CD14-positive monocyte (primary cell): ENCODE measurements around the gene CDH12. TPM values are rescaled to one million over a fixed set of nuclear protein-coding genes. Genes with fewer than 3 reads are reported as not detected.

Source experiments
- DNase-seq, 3 donors: peaks; one replicate each; pipeline ENCODE4 v3.0.0-alpha.2; 2011 to 2022
- H2AFZ ChIP-seq: 2 replicates; pipeline ENCODE4 v1.6.0; 2012; ENCODE audit warnings: mild to moderate bottlenecking, low read depth, low read length, inconsistent platforms; ENCODE audit not compliant: insufficient read depth, poor library complexity, severe bottlenecking
- H3K27ac ChIP-seq, 2 donors: 1 replicate in 1 of 2; 2 replicates in 1 of 2; pipeline ENCODE4 v1.5.1; 2012 to 2013; ENCODE audit warnings: low read length in 2 of 2, control low read depth in 1 of 2, inconsistent platforms in 1 of 2, low read depth in 1 of 2, mild to moderate bottlenecking in 1 of 2
- H3K27me3 ChIP-seq, 2 donors: one replicate each; pipeline versions ENCODE4 v1.6.0 to v1.6.1; 2011 to 2013; ENCODE audit warnings: low read length in 2 of 2; ENCODE audit not compliant: control insufficient read depth in 2 of 2, insufficient read depth in 2 of 2
- H3K36me3 ChIP-seq, 2 donors: replicated peaks in 1 of 2; 1 replicate in 1 of 2; 2 replicates in 1 of 2; pipeline versions ENCODE4 v1.5.1 to v1.6.1; 2012 to 2013; ENCODE audit warnings: low read length in 2 of 2, control low read depth in 1 of 2, inconsistent platforms in 1 of 2, mild to moderate bottlenecking in 1 of 2; ENCODE audit not compliant: insufficient read depth in 2 of 2, control insufficient read depth in 1 of 2
- H3K4me1 ChIP-seq, 2 donors: 1 replicate in 1 of 2; 2 replicates in 1 of 2; pipeline versions ENCODE4 v1.5.1 to v1.6.1; 2012 to 2013; ENCODE audit warnings: low read length in 2 of 2, control low read depth in 1 of 2, inconsistent platforms in 1 of 2, mild to moderate bottlenecking in 1 of 2, moderate library complexity in 1 of 2; ENCODE audit not compliant: insufficient read depth in 2 of 2, control insufficient read depth in 1 of 2
- H3K4me2 ChIP-seq: replicated peaks from 2 replicates; pipeline ENCODE3; 2012; ENCODE audit warnings: low read length, moderate library complexity, mild to moderate bottlenecking; ENCODE audit not compliant: poor library complexity, severe bottlenecking; ENCODE audit errors: extremely low read depth
- H3K4me3 ChIP-seq, 3 experiments: fragments of 200-600 bp in 1 of 3; sonication (generic) in 1 of 3; replicated peaks in 1 of 3; 1 replicate in 2 of 3; 2 replicates in 1 of 3; pipeline ENCODE4 v1.5.1; 2011 to 2013; ENCODE audit warnings: low read length in 3 of 3, mild to moderate bottlenecking in 3 of 3, control low read depth in 2 of 3, low read depth in 2 of 3, inconsistent platforms in 1 of 3, moderate library complexity in 1 of 3
- H3K79me2 ChIP-seq: 2 replicates; pipeline ENCODE4 v1.6.0; 2012; ENCODE audit warnings: mild to moderate bottlenecking, control low read depth, inconsistent platforms, low read length, moderate library complexity; ENCODE audit not compliant: insufficient read depth
- H3K9ac ChIP-seq: 2 replicates; pipeline ENCODE4 v1.6.0; 2017; ENCODE audit warnings: low read length, mild to moderate bottlenecking; ENCODE audit not compliant: insufficient read depth, poor library complexity, severe bottlenecking
- H3K9me3 ChIP-seq, 2 donors: replicated peaks in 1 of 2; 1 replicate in 1 of 2; 2 replicates in 1 of 2; pipeline versions ENCODE4 v1.5.1 to v1.6.1; 2012 to 2013; ENCODE audit warnings: low read length in 2 of 2, control low read depth in 1 of 2; ENCODE audit not compliant: control insufficient read depth in 1 of 2, insufficient read depth in 1 of 2
- H4K20me1 ChIP-seq: 2 replicates; pipeline ENCODE4 v1.6.0; 2012; ENCODE audit warnings: mild to moderate bottlenecking, low read length, control low read depth, moderate library complexity; ENCODE audit not compliant: insufficient read depth
- H3K27ac Mint-ChIP-seq, 7 donors: one replicate each; pipeline ENCODE4 v1.8.0; 2020; ENCODE audit warnings: mild to moderate bottlenecking in 7 of 7, mixed read lengths in 7 of 7, moderate library complexity in 6 of 7, inconsistent platforms in 2 of 7
- H3K27me3 Mint-ChIP-seq, 3 donors: one replicate each; pipeline ENCODE4 v1.8.0; 2021 to 2022; ENCODE audit warnings: low read depth in 3 of 3, mild to moderate bottlenecking in 3 of 3, mixed read lengths in 3 of 3, moderate library complexity in 3 of 3, inconsistent platforms in 1 of 3
- H3K36me3 Mint-ChIP-seq, 2 donors: one replicate each; pipeline ENCODE4 v1.8.0; 2020; ENCODE audit warnings: mixed read lengths in 2 of 2, inconsistent platforms in 1 of 2, mild to moderate bottlenecking in 1 of 2
- H3K4me1 Mint-ChIP-seq: one replicate; pipeline ENCODE4 v1.8.0; 2020; ENCODE audit warnings: mild to moderate bottlenecking, mixed read lengths
- H3K4me3 Mint-ChIP-seq, 2 donors: one replicate each; pipeline ENCODE4 v1.8.0; 2020; ENCODE audit warnings: mild to moderate bottlenecking in 2 of 2, mixed read lengths in 2 of 2, moderate library complexity in 1 of 2
- H3K9me3 Mint-ChIP-seq, 7 donors: one replicate each; pipeline ENCODE4 v1.8.0; 2020 to 2022; ENCODE audit warnings: mixed read lengths in 7 of 7, mild to moderate bottlenecking in 6 of 7, moderate library complexity in 6 of 7, inconsistent platforms in 2 of 7
- WGBS: methylation state at CpG from one replicate; pipeline ENCODE4 v1.1.5; 2013; ENCODE audit warnings: missing lambda C conversion rate; ENCODE audit not compliant: insufficient coverage; 5-methylcytosine and 5-hydroxymethylcytosine counted together
- intact Hi-C, 2 donors: fragments of 100-400 bp; cut with micrococcal nuclease; formaldehyde crosslinking; loops; one replicate each; pipeline versions ENCODE4 v1.15.0 to v1.15.1; 2023
- polyA plus RNA-seq, 3 donors: library from polyadenylated mRNA; depleted of rRNA in 1 of 3; unstranded in 2 of 3; stranded (reverse) in 1 of 3; fragments of 300-500 nt in 2 of 3; fragments of >200 nt in 1 of 3; fragmentation: Illumina TruSeq in 2 of 3; gene quantifications; 1 replicate in 2 of 3; 2 replicates in 1 of 3; pipeline ENCODE4 v1.2.3, GENCODE V29; 2012 to 2021
- TF ChIP-seq, protein P1 (sequence below): fragments of 200-600 bp; IDR thresholded peaks from one replicate; pipeline ENCODE4 v1.8.0; 2022; ENCODE audit warnings: antibody characterized with exemption, mild to moderate bottlenecking

CDH12 gene
- polyA plus RNA-seq, 3 donors = not detected

DNA sequence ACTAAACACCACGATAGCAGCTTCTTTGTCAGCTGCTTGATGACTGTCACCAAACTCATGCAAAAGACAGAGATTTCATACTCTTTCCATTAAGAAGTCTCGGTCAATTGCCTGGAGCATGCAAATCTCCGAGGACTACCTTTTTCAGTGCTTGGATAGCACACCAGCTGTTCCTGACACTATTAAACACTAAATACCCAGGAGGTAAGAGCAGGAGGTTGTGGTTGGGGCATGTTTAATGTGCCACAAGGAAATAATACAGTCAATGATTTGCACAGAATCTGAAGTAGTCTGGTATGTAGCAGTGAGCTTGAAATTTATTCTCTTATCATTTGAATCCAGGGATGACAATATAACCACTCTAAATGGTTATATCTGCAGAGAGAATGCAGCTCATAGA is 996.2 kb downstream of the CDH12 start:
- Histone ChIP-seq H2AFZ (no peak overlapping the region), H3K4me3 (no peak overlapping the region), H3K9ac (no peak overlapping the region), H3K27me3 (no peaks in the 10 kb centered on the region), H3K4me2 (no peak overlapping the region), H3K27ac (no peak overlapping the region), H3K4me1 (no peaks in the 10 kb centered on the region), H3K9me3 (no peaks in the 10 kb centered on the region), H3K36me3 (no peaks in the 10 kb centered on the region), H3K79me2 (no peaks in the 10 kb centered on the region), H4K20me1 (no peaks in the 10 kb centered on the region)
- Mint-ChIP-seq H3K4me1 (no peaks in the 10 kb centered on the region), H3K36me3 (no peaks in the 10 kb centered on the region), H3K9me3 (peaks cover 0 to 3% (median 0%) of the 10 kb centered on the region in 7 donors), H3K27ac (no peak overlapping the region), H3K4me3 (no peak overlapping the region), H3K27me3 (peaks cover 0 to 1% (median 0%) of the 10 kb centered on the region in 3 donors)
- intact Hi-C loops = no loop called here
- TF ChIP-seq, protein P1, sequence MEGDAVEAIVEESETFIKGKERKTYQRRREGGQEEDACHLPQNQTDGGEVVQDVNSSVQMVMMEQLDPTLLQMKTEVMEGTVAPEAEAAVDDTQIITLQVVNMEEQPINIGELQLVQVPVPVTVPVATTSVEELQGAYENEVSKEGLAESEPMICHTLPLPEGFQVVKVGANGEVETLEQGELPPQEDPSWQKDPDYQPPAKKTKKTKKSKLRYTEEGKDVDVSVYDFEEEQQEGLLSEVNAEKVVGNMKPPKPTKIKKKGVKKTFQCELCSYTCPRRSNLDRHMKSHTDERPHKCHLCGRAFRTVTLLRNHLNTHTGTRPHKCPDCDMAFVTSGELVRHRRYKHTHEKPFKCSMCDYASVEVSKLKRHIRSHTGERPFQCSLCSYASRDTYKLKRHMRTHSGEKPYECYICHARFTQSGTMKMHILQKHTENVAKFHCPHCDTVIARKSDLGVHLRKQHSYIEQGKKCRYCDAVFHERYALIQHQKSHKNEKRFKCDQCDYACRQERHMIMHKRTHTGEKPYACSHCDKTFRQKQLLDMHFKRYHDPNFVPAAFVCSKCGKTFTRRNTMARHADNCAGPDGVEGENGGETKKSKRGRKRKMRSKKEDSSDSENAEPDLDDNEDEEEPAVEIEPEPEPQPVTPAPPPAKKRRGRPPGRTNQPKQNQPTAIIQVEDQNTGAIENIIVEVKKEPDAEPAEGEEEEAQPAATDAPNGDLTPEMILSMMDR = no peak
- no peak for DNase-seq
- WGBS = 100% methylated on average over 1 of the region's 3 CpGs

DNA sequence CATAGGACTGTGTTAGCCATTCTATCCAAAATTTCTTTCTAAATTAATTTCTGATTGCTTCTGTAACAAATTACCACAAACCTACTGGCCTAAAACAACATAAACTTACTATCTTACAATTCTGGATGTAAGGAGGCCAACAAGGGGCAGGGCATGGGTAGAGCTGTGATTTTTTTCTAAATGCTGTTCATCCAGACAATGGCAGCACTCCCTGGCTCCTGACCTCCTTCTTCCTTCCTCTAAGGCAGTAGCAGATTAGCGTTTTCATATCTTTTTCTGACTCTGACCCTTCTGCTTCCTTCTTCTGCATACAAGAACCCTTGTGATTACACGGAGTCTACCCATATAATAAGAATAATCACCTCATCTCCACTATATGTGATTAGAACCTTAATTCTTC is 1005.8 kb downstream of the CDH12 start:
- Histone ChIP-seq H3K27me3 (no peaks in the 10 kb centered on the region), H3K9me3 (no peaks in the 10 kb centered on the region), H3K4me3 (no peak overlapping the region), H3K4me1 (no peaks in the 10 kb centered on the region), H3K4me2 (no peak overlapping the region), H4K20me1 (no peaks in the 10 kb centered on the region), H3K79me2 (no peaks in the 10 kb centered on the region), H3K27ac (no peak overlapping the region), H2AFZ (no peak overlapping the region), H3K9ac (no peak overlapping the region), H3K36me3 (no peaks in the 10 kb centered on the region)
- Mint-ChIP-seq H3K27ac (no peak overlapping the region), H3K27me3 (peaks cover 0 to 2% (median 0%) of the 10 kb centered on the region in 3 donors), H3K9me3 (peaks cover 0 to 2% (median 0%) of the 10 kb centered on the region in 7 donors), H3K36me3 (no peaks in the 10 kb centered on the region), H3K4me3 (no peak overlapping the region), H3K4me1 (no peaks in the 10 kb centered on the region)
- intact Hi-C loops = no loop called here
- TF ChIP-seq, protein P1 = no peak
- DNase-seq = no peak
- no CpG with 5 or more reads among the region's 2 CpGs for WGBS
